K562 (cell line): ENCODE data around the gene SEMA3A. TPM values are rescaled to one million over a fixed set of nuclear protein-coding genes. Genes with fewer than 3 reads are reported as not detected.

Source experiments
- ATAC-seq: fragments of 200-7000 bp; cut with Tn5 transposase; 3 replicates; pipeline ENCODE4 v1.9.1; 2020; ENCODE audit warnings: moderate library complexity
- BruUV-seq: library from RNA; stranded (reverse); fragments of 400-500 nt; replicated peaks from 2 replicates; lab custom pipeline; 2021; lab: Mats Ljungman, UMichigan
- CTCF ChIA-PET: fragments of 300-600 bp; formaldehyde crosslinking; extraction: SDS; loops from one replicate; lab custom pipeline; 2021; ENCODE audit warnings: low intra/inter-chr PET ratio; lab: Yijun Ruan, JAX
- POLR2A ChIA-PET: fragments of 300-600, 350-650 bp; sonication (Branson Sonifier 250); formaldehyde crosslinking; extraction: SDS; loops from one replicate; lab custom pipeline; 2021; ENCODE audit warnings: antibody characterized with exemption, inconsistent platforms; lab: Yijun Ruan, JAX
- DNase-seq, 4 experiments: peaks; one replicate each; pipeline versions ENCODE4 v3.0.0 to v3.0.0-alpha.2; 2011 to 2018; ENCODE audit warnings: low spot score in 3 of 4, mixed read lengths in 3 of 4; ENCODE audit errors: extremely low read depth in 1 of 4
- FAIRE-seq: peaks from 2 replicates; lab custom pipeline; 2011; peaks lifted over from hg19 to GRCh38; lab: Jason Lieb, UNC
- H2AFZ ChIP-seq: 2 replicates; pipeline ENCODE4 v1.6.0; 2011; ENCODE audit warnings: low read depth, low read length, control low read depth, inconsistent platforms
- H3K27ac ChIP-seq: fragments of 200-600 bp; 3 replicates; pipeline ENCODE4 v1.8.0; 2011; ENCODE audit warnings: low read depth, mild to moderate bottlenecking, control low read depth, inconsistent platforms, low read length, moderate library complexity, mixed read lengths; ENCODE audit errors: extremely low read depth
- H3K27me3 ChIP-seq, 2 experiments: fragments of 300-600 bp in 1 of 2; 2 replicates in 1 of 2; 3 replicates in 1 of 2; pipeline versions ENCODE4 v1.6.0 to v1.8.0; 2011; ENCODE audit warnings: inconsistent platforms in 2 of 2, low read length in 2 of 2, mild to moderate bottlenecking in 1 of 2, mixed read lengths in 1 of 2, moderate library complexity in 1 of 2; ENCODE audit not compliant: control insufficient read depth in 2 of 2, insufficient read depth in 2 of 2
- H3K36me3 ChIP-seq: fragments of 300-600 bp; 3 replicates; pipeline ENCODE4 v1.8.0; 2011; ENCODE audit warnings: mild to moderate bottlenecking, low read length, inconsistent platforms; ENCODE audit not compliant: control insufficient read depth, insufficient read depth
- H3K4me1 ChIP-seq, 2 experiments: fragments of 200-600 bp in 1 of 2; replicated peaks in 1 of 2; 2 replicates in 1 of 2; 3 replicates in 1 of 2; pipeline versions ENCODE4 v1.5.1 to v1.8.0; 2011; ENCODE audit warnings: inconsistent platforms in 2 of 2, low read length in 2 of 2, mild to moderate bottlenecking in 1 of 2, mixed read lengths in 1 of 2, moderate library complexity in 1 of 2; ENCODE audit not compliant: control insufficient read depth in 2 of 2, insufficient read depth in 2 of 2
- H3K4me2 ChIP-seq: 2 replicates; pipeline ENCODE4 v1.6.1; 2011; ENCODE audit warnings: low read length, control low read depth, inconsistent platforms, mixed read lengths; ENCODE audit not compliant: insufficient read depth
- H3K4me3 ChIP-seq: fragments of 200-600 bp; sonication (generic), shearing (Covaris generic); 2 replicates; pipeline ENCODE4 v1.5.1; 2016; ENCODE audit warnings: control low read depth, inconsistent platforms
- H3K79me2 ChIP-seq: fragments of 200-600 bp; 3 replicates; pipeline ENCODE4 v1.8.0; 2011; ENCODE audit warnings: low read length, inconsistent platforms; ENCODE audit not compliant: control insufficient read depth, insufficient read depth
- H3K9ac ChIP-seq, 2 experiments: 2 replicates each; pipeline versions ENCODE4 v1.6.0 to v1.6.1; 2011; ENCODE audit warnings: low read depth in 2 of 2, low read length in 2 of 2, control low read depth in 1 of 2, inconsistent platforms in 1 of 2, mild to moderate bottlenecking in 1 of 2, mixed read lengths in 1 of 2; ENCODE audit not compliant: insufficient read depth in 1 of 2
- H3K9me1 ChIP-seq: one replicate; pipeline ENCODE4 v1.6.0; 2011; ENCODE audit warnings: inconsistent platforms, mild to moderate bottlenecking, low read length, moderate library complexity; ENCODE audit not compliant: control insufficient read depth, insufficient read depth
- H3K9me3 ChIP-seq: replicated peaks from 2 replicates; pipeline ENCODE4 v1.5.1; 2011; ENCODE audit warnings: low read depth, low read length, inconsistent platforms; ENCODE audit not compliant: control insufficient read depth, insufficient read depth
- H4K20me1 ChIP-seq: replicated peaks from 2 replicates; pipeline ENCODE4 v1.6.1; 2011; ENCODE audit warnings: low read length, inconsistent platforms, mixed read lengths; ENCODE audit not compliant: control insufficient read depth, insufficient read depth
- CC2D1A ChIP-seq: fragments of 450-650 bp; IDR thresholded peaks from 2 replicates; pipeline ENCODE4 v1.6.1; 2017; ENCODE audit warnings: mild to moderate bottlenecking
- HEY1 ChIP-seq: fragments of 250-450 bp; sonication (Bioruptor Pico); IDR thresholded peaks from 2 replicates; pipeline ENCODE4 v1.5.0; 2020; ENCODE audit warnings: mild to moderate bottlenecking, moderate library complexity, borderline replicate concordance
- HINFP ChIP-seq: fragments of 450-650 bp; conservative IDR thresholded peaks from 2 replicates; pipeline ENCODE4 v1.6.1; 2016; ENCODE audit warnings: missing genetic modification characterization, low read depth, mild to moderate bottlenecking, control low read depth, missing compliant biosample characterization
- ILF3 ChIP-seq: fragments of 450-650 bp; IDR thresholded peaks from 2 replicates; pipeline ENCODE4 v1.6.1; 2018; ENCODE audit warnings: antibody characterized with exemption, mild to moderate bottlenecking, moderate library complexity, borderline replicate concordance
- KLF6 ChIP-seq: fragments of 250-450 bp; sonication (Bioruptor Pico); IDR thresholded peaks from 2 replicates; pipeline ENCODE4 v1.4.0; 2020; ENCODE audit warnings: mild to moderate bottlenecking, moderate library complexity, borderline replicate concordance
- RNF2 ChIP-seq: sonication (generic); IDR thresholded peaks from 2 replicates; pipeline ENCODE4 v1.6.1; 2016
- SAP30 ChIP-seq: fragments of 200-600 bp; sonication (generic); IDR thresholded peaks from 2 replicates; pipeline ENCODE4 v1.6.1; 2012; ENCODE audit warnings: borderline replicate concordance, low read depth, mild to moderate bottlenecking, moderate library complexity, low read length, control low read depth, inconsistent platforms; ENCODE audit not compliant: insufficient read depth, poor library complexity, severe bottlenecking
- SIN3A ChIP-seq, 2 experiments: fragments of 150-350 bp in 1 of 2; IDR thresholded peaks; 2 replicates each; pipeline ENCODE4 v1.6.1; 2011 to 2016; ENCODE audit warnings: borderline replicate concordance in 2 of 2, low read depth in 2 of 2, low read length in 2 of 2, mild to moderate bottlenecking in 2 of 2, moderate library complexity in 2 of 2; ENCODE audit not compliant: control insufficient read depth in 1 of 2
- SMARCB1 ChIP-seq: IDR thresholded peaks from 2 replicates; pipeline ENCODE4 v1.6.1; 2011; ENCODE audit warnings: improper control_type of control experiment, low read depth; ENCODE audit not compliant: insufficient read length
- TARDBP ChIP-seq: fragments of 450-650 bp; IDR thresholded peaks from 2 replicates; pipeline ENCODE4 v1.6.1; 2016
- ZNF121 ChIP-seq: sonication (generic); formaldehyde crosslinking; conservative IDR thresholded peaks from 2 replicates; pipeline ENCODE4 v1.8.0; 2022; ENCODE audit warnings: missing genetic modification reagents
- ZNF280A ChIP-seq: fragments of 450-650 bp; IDR thresholded peaks from 2 replicates; pipeline ENCODE4 v1.6.1; 2018; ENCODE audit warnings: mild to moderate bottlenecking, low read depth; ENCODE audit not compliant: partially characterized antibody
- ZNF583 ChIP-seq: fragments of 250-450 bp; sonication (Bioruptor Pico); IDR thresholded peaks from 2 replicates; pipeline ENCODE4 v1.4.0; 2020
- ZNF696 ChIP-seq: fragments of 250-450 bp; sonication (Bioruptor Pico); conservative IDR thresholded peaks from 2 replicates; pipeline ENCODE4 v1.4.0; 2020; ENCODE audit warnings: mild to moderate bottlenecking, moderate library complexity
- in situ Hi-C: fragments of 300-500 bp; cut with MboI; formaldehyde crosslinking; loops from 4 replicates; pipeline ENCODE4 v1.15.0; 2018; ENCODE audit warnings: inconsistent platforms, mixed read lengths
- intact Hi-C: fragments of 100-400 bp; cut with micrococcal nuclease; formaldehyde crosslinking; loops from 2 replicates; pipeline ENCODE4 v1.14.2; 2022
- polyA plus RNA-seq, 8 experiments: library from polyadenylated mRNA; depleted of rRNA in 4 of 8; stranded (reverse) in 5 of 8; unstranded in 3 of 8; fragments of >200 nt; fragmentation: Nextera tagmentation in 2 of 8; fragmentation: Illumina TruSeq in 1 of 8; extraction: Ambion mirVana in 2 of 8; extraction: Trizol in 1 of 8; gene quantifications; 2 replicates each; pipeline versions ENCODE4 v1.2.1 to v1.2.3, GENCODE V29; 2011 to 2014; ENCODE audit warnings: inconsistent platforms in 1 of 8, missing spikeins in 1 of 8
- total RNA-seq, 7 experiments: library from RNA; depleted of rRNA in 6 of 7; stranded (reverse); fragments of >200 nt in 6 of 7; fragmentation: Illumina TruSeq in 2 of 7; extraction: Trizol in 2 of 7; gene quantifications; 2 replicates each; pipeline versions ENCODE4 v1.2.1 to v1.2.3, GENCODE V29; 2011 to 2021; ENCODE audit warnings: low replicate concordance in 1 of 7
- TF ChIP-seq, protein P1 (sequence below): fragments of 250-450 bp; sonication (Bioruptor Pico); IDR thresholded peaks from 2 replicates; pipeline ENCODE4 v1.8.0; 2022; ENCODE audit warnings: inconsistent platforms, mild to moderate bottlenecking, moderate library complexity, borderline replicate concordance

SEMA3A gene
- total and polyA plus RNA-seq, 9 of the 15 experiments (the other 6 are each of a cell fraction or from before 2014, with no cell fraction given) = 0.36 to 3.0 (median 1.1) TPM

DNA sequence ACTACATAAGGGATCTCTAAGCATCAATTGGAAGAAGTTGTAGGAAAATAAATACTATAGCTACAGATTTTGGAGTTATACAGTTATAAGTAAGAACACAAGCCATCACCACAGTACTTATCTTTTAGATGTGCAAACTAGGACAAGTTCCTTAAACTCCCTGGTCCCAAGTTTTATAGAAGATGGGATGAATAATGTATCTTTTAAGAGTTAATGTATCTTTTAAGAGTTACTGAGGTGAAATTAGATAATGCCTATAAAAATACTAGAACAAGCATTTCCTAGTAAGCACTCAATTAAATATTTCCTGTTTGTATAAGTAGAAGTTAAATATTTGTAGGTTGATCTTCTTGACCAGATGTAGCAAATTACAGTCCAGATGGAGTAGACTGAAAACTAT is 56.8 kb downstream of the SEMA3A start:
- ChIA-PET POLR2A (no interaction called here), CTCF (no interaction called here)
- TF ChIP-seq ILF3 (no peak), SAP30 (no peak), HEY1 (CRISPR knock-in tag) (no peak), ZNF121 (CRISPR knock-in tag) (no peak), RNF2 (no peak), CC2D1A (no peak), TARDBP (no peak), ZNF583 (CRISPR knock-in tag) (no peak), ZNF696 (no peak), KLF6 (CRISPR knock-in tag) (no peak), SIN3A (IDR thresholded peaks at IDR 0.05; ENCODE audit: borderline replicate concordance in 2 of 2, control insufficient read depth in 1 of 2, low read depth in 2 of 2, low read length in 2 of 2) (no peak), HINFP (tag) (no peak), SMARCB1 (no peak), ZNF280A (no peak)
- TF ChIP-seq, protein P1, sequence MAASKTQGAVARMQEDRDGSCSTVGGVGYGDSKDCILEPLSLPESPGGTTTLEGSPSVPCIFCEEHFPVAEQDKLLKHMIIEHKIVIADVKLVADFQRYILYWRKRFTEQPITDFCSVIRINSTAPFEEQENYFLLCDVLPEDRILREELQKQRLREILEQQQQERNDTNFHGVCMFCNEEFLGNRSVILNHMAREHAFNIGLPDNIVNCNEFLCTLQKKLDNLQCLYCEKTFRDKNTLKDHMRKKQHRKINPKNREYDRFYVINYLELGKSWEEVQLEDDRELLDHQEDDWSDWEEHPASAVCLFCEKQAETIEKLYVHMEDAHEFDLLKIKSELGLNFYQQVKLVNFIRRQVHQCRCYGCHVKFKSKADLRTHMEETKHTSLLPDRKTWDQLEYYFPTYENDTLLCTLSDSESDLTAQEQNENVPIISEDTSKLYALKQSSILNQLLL = no peak
- Histone ChIP-seq H3K4me3 (no peak overlapping the region), H3K79me2 (no peaks in the 10 kb centered on the region), H3K4me2 (no peak overlapping the region), H3K9me1 (no peaks in the 10 kb centered on the region), H3K4me1 (no peaks in the 10 kb centered on the region), H3K27ac (no peak overlapping the region), H4K20me1 (no peaks in the 10 kb centered on the region), H3K36me3 (no peaks in the 10 kb centered on the region), H2AFZ (no peak overlapping the region), H3K9me3 (no peaks in the 10 kb centered on the region), H3K9ac (no peak overlapping the region), H3K27me3 (no peaks in the 10 kb centered on the region)
- FAIRE-seq (no peak), ATAC-seq (no peak), DNase-seq (no peak)
- in situ Hi-C loops = no loop called here
- intact Hi-C loops = no loop called here
- no TSS peak for BruUV-seq
